ENCODE measurements around the gene LEFTY1. TPM values are rescaled to one million over a fixed set of nuclear protein-coding genes. Genes with fewer than 3 reads are reported as not detected.

The LEFTY1 gene
- total RNA-seq (2011; cell fraction: chromatin; rRNA removed; ENCODE audit: low replicate concordance) = 0.88 and 1.0 TPM in 2 replicates
- 1.2 TPM in 1 of 2 replicates, not detected in the other for total RNA-seq (2011; cell fraction: nucleolus; rRNA removed)
- 1.1 TPM in 1 of 2 replicates, not detected in the other for total RNA-seq (2011; cell fraction: nucleoplasm; rRNA removed)
- 0.16 TPM in 1 of 2 replicates, not detected in the other for total RNA-seq (2014; rRNA removed)
- total RNA-seq (2014; rRNA removed; fragmentation: Illumina TruSeq; extraction: Trizol) = 0.07 TPM in 1 of 2 replicates, not detected in the other
- total RNA-seq (2015; rRNA removed; fragmentation: Illumina TruSeq; extraction: Trizol) = not detected in 2 replicates
- total RNA-seq (2021) = 0.20 and 0.24 TPM in 2 replicates
- 0.09 and 0.21 TPM in 2 replicates for polyA plus RNA-seq (2011; rRNA removed)
- 0.09 and 0.30 TPM in 2 replicates for polyA plus RNA-seq (2011; cell fraction: cytosol; rRNA removed)
- polyA plus RNA-seq (2011; cell fraction: nucleus; rRNA removed) = 0.41 and 0.67 TPM in 2 replicates
- polyA plus RNA-seq (2012) = 0.04 and 0.07 TPM in 2 replicates
- 0.15 TPM in 1 of 2 replicates, not detected in the other for polyA plus RNA-seq (2014; fragmentation: Illumina TruSeq; extraction: Trizol)
- polyA plus RNA-seq (2014; fragmentation: Nextera tagmentation; extraction: Ambion mirVana) = not detected
- polyA plus RNA-seq (2014; rRNA removed) = 0.13 TPM in 1 of 2 replicates, not detected in the other
- polyA minus RNA-seq (2011; rRNA and poly(A)+ RNA removed) = not detected in 2 replicates
- polyA minus RNA-seq (2011; cell fraction: cytosol; rRNA and poly(A)+ RNA removed) = not detected in 2 replicates
- polyA minus RNA-seq (2011; cell fraction: nucleus; rRNA and poly(A)+ RNA removed) = 0.22 and 0.27 TPM in 2 replicates
- not detected for Bru-seq, nascent RNA
- not detected for BruChase-seq, experiment 1, labeled RNA remaining after a 2-hour chase
- BruChase-seq, experiment 2, labeled RNA remaining after a 6-hour chase = not detected
- long read RNA-seq, experiment 1 = 0 reads
- long read RNA-seq, experiment 2 = 0 reads
- long read RNA-seq, experiment 3 = 0 reads

DNA sequence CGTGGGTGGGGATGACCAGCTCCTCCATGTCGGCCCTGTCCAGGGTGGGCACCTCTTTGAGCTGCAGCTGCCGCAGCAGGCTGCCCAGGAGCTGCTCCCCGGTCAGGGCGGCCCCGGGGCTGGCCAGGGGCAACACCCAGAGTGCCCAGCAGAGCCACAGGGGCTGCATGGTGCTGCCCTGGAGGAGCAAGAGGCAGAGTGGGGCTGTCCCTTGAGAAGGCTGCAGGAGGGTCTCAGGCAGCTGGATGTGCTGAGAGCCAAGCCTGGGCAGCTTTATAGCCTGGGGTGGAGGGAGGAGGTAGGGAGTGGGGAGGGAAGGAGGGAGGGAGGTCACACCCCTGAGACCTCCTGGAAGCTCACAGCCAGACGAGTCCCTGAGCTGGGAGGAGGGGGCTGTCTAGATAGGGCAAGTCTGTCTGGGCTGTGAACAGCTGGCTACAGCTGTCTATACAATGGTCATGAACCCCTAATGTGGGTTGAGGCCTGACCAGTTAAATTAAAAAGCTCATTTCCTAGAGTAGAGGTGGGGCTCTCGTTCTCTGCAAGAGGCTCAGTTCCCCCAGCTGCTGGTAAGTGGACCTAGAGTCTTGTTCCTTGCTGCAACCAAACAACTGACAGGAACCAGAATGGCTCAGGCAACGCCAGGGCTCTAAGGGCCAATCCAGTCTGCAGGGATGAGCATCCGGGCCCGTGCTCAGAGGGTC is at the start of gene LEFTY1:
LEFTY1 (minus strand) TSS at position 249 of the 704 bp plus-strand sequence; CDS start at position 169, 80 bp downstream.
- peak within 1 kb of the TSS in 1 of 2 experiments; percentile 41; a peak in 2 of 4 replicates for H3K9ac ChIP-seq (ENCODE audit: insufficient read depth in 1 of 2, low read depth in 2 of 2, low read length in 2 of 2)
- H3K9me3 ChIP-seq (replicated peaks; ENCODE audit: control insufficient read depth, insufficient read depth, low read depth, low read length) = no peaks in the 10 kb centered on the region
- POLR2A ChIA-PET = interaction anchor here (0.6 to 1.9 kb wide), 6 partner anchors 9 to 39 kb away, joined by 3 to 8 read pairs (median 4); partner anchors contain the start of gene PYCR2
- peaks cover 3% of the 10 kb centered on the region for H3K9me1 ChIP-seq (ENCODE audit: control insufficient read depth, insufficient read depth, low read length)
- H3K79me2 ChIP-seq (ENCODE audit: control insufficient read depth, insufficient read depth, low read length) = no peaks in the 10 kb centered on the region
- no peak for DNase-seq (ENCODE audit: extremely low read depth in 1 of 4, low spot score in 3 of 4)
- no peaks in the 10 kb centered on the region for H3K36me3 ChIP-seq (ENCODE audit: control insufficient read depth, insufficient read depth, low read length)
- no peak within 1 kb of the TSS for H3K27ac ChIP-seq (ENCODE audit: extremely low read depth, low read depth, low read length)
- intact Hi-C loops (cut with micrococcal nuclease) (no loop called here), in situ Hi-C loops (cut with MboI) (no loop called here)
- no peaks in the 10 kb centered on the region for H3K27me3 ChIP-seq (ENCODE audit: control insufficient read depth in 2 of 2, insufficient read depth in 2 of 2, low read length in 2 of 2)
- no TSS peak for BruUV-seq (replicated peaks)
- WGBS (ENCODE audit: insufficient coverage, low coverage, missing lambda C conversion rate) = 59% methylated on average over 11 of the region's 11 CpGs
- H3K4me3 ChIP-seq = no peak within 1 kb of the TSS
- peaks cover 0 to 27% of the 10 kb centered on the region in 2 experiments; a peak in 3 of 5 replicates for H3K4me1 ChIP-seq (replicated peaks in 1 of 2; ENCODE audit: control insufficient read depth in 2 of 2, insufficient read depth in 2 of 2, low read length in 2 of 2)
- no peak within 1 kb of the TSS for H3K4me2 ChIP-seq (ENCODE audit: insufficient read depth, low read length)
- ATAC-seq = peak; percentile 47
- no peaks in the 10 kb centered on the region for H4K20me1 ChIP-seq (replicated peaks; ENCODE audit: control insufficient read depth, insufficient read depth, low read length)
- CTCF ChIA-PET (ENCODE audit: low intra/inter-chr PET ratio) = no interaction called here
- no peak for FAIRE-seq
- peak within 1 kb of the TSS; percentile 24; the same call in 1 of the 2 replicates for H2AFZ ChIP-seq (ENCODE audit: low read depth, low read length)
- TF ChIP-seq POLR2AphosphoS5 (IDR thresholded peaks at IDR 0.05; ENCODE audit: control insufficient read depth, insufficient read depth, low read depth, low read length) (no peak), POLR2AphosphoS2 (IDR thresholded peaks at IDR 0.05; ENCODE audit: low read length) (no peak), TEAD4 (IDR thresholded peaks at IDR 0.05; ENCODE audit: low read length) (no peak), TEAD4 (CRISPR knock-in tag; IDR thresholded peaks at IDR 0.05; ENCODE audit: borderline replicate concordance) (no peak), RBM34 (IDR thresholded peaks at IDR 0.05; ENCODE audit: borderline replicate concordance, insufficient read depth, low read length) (no peak), CCNT2 (IDR thresholded peaks at IDR 0.05; ENCODE audit: borderline replicate concordance, extremely low read depth, insufficient read length, low read depth, low read length) (no peak), AFF1 (IDR thresholded peaks at IDR 0.05; ENCODE audit: low read depth in 1 of 2, partially characterized antibody in 2 of 2) (no peak), ASH1L (IDR thresholded peaks at IDR 0.05; ENCODE audit: borderline replicate concordance, low read depth, partially characterized antibody) (no peak), CBX2 (IDR thresholded peaks at IDR 0.05; ENCODE audit: insufficient read depth, low read length, poor library complexity, severe bottlenecking) (no peak), IRF2 (CRISPR knock-in tag; IDR thresholded peaks at IDR 0.05) (no peak), HSF4 (CRISPR knock-in tag; IDR thresholded peaks at IDR 0.05; ENCODE audit: borderline replicate concordance) (no peak), ZNF668 (CRISPR knock-in tag; IDR thresholded peaks at IDR 0.05) (no peak), STAT5A (IDR thresholded peaks at IDR 0.05; ENCODE audit: borderline replicate concordance, low read length) (no peak), ZNF3 (CRISPR knock-in tag; IDR thresholded peaks at IDR 0.05) (no peak)

All from K562 (cell line).